ENCODE measurements around the gene DIABLO. TPM values are rescaled to one million over a fixed set of nuclear protein-coding genes. Genes with fewer than 3 reads are reported as not detected.
A peak's percentile ranks its signal among the peaks of the same experiment; 100 is the strongest.

DIABLO gene
- polyA plus RNA-seq, 2 of the 4 experiments (the other 2 are of a cell fraction): 74.9 to 104 TPM

- POLR2A ChIA-PET: no interaction called here
- no peaks in the 10 kb centered on the region for H3K4me1 ChIP-seq
- CTCF ChIA-PET: interaction anchor here (1.8 to 10.5 kb wide), 4 partner anchors 9 to 138 kb away, joined by 5 to 117 read pairs (median 28); no protein-coding TSS in a partner anchor
- 88% methylated on average over 11 of the region's 11 CpGs for WGBS (ENCODE audit: missing lambda C conversion rate)
- H3K27ac ChIP-seq: no peak overlapping the region
- FAIRE-seq (no peak), DNase-seq (ENCODE audit: low read depth in 1 of 2, low spot score in 1 of 2) (no peak), ATAC-seq (no peak)
- TF ChIP-seq NFE2L2 (conservative IDR thresholded peaks at IDR 0.05; ENCODE audit: low read length) (no peak), PHF8 (IDR thresholded peaks at IDR 0.05; ENCODE audit: borderline replicate concordance, low read depth) (no peak), SMC3 (IDR thresholded peaks at IDR 0.05) (no peak), MYC (IDR thresholded peaks at IDR 0.05; ENCODE audit: borderline replicate concordance, low read length) (no peak), EHMT2 (IDR thresholded peaks at IDR 0.05; ENCODE audit: low read depth) (no peak), CBX8 (IDR thresholded peaks at IDR 0.05) (no peak), BHLHE40 (IDR thresholded peaks at IDR 0.05; ENCODE audit: low read depth, low read length) (no peak), POLR2AphosphoS2 (conservative IDR thresholded peaks at IDR 0.05; ENCODE audit: low read length) (no peak), HDAC2 (IDR thresholded peaks at IDR 0.05) (no peak), HOXB13 (CRISPR knock-in tag; IDR thresholded peaks at IDR 0.05; ENCODE audit: low read depth) (no peak), ELK1 (IDR thresholded peaks at IDR 0.05; ENCODE audit: low read depth, low read length) (no peak), EP300 (IDR thresholded peaks at IDR 0.05) (no peak), HOXA7 (CRISPR knock-in tag; IDR thresholded peaks at IDR 0.05) (no peak)
- TF ChIP-seq, protein P1, sequence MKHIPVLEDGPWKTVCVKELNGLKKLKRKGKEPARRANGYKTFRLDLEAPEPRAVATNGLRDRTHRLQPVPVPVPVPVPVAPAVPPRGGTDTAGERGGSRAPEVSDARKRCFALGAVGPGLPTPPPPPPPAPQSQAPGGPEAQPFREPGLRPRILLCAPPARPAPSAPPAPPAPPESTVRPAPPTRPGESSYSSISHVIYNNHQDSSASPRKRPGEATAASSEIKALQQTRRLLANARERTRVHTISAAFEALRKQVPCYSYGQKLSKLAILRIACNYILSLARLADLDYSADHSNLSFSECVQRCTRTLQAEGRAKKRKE (CRISPR knock-in tag; IDR thresholded peaks at IDR 0.05; ENCODE audit: low read depth): no peak
- no peak overlapping the region for H3K4me2 ChIP-seq
- H3K4me3 ChIP-seq: no peak overlapping the region
- 0 out of 3 replicates have a peak, but pooled peaks cover 9% of the 10 kb centered on the region for H3K9me3 ChIP-seq
These were observed 33.4 kb downstream of the DIABLO start for GRCh38 chr12:122192441-122192840.

DNA sequence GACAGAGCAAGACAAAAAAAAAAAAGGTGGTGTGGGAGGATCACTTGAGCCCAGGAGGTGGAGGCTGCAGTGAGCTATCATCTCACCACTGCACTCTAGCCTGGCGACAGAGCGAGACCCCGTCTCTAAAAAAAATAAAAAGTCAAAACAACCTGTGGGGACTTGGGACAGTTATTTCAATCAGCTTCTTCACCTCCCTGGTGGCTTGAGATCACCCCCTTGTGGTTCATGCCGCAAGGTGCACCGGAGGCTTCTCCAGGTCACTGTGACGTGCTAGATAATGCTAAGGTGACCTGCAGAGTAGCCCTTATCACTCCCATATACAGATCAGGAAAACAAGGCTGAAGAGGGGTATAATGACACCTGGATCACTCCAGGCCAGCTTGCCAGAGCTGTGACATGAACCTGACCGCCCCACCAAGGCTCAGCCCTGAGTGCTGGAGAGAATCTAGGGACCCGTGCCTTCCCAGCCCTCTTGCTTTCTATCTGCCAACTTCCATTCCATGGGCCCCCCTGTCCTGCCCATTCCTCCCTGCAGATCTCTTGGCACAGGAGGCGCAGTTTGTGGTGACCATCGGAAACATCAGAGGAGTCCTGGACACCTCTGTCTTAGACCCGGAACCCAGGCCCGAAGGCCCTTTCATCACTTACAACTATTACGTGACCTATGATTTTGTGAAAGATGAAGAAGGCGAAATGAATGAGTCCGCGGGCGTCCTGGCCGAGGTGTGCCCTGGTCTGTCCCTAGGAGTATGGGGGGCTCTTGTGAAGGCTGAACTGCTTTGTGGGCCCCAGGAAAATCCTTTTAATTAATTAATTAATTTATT, 34.8 kb downstream of the DIABLO start:
- FAIRE-seq: peak; percentile 46
- Histone ChIP-seq H3K4me1 (no peaks in the 10 kb centered on the region), H3K4me3 (no peak overlapping the region), H3K27ac (no peak overlapping the region), H3K4me2 (no peak overlapping the region), H3K9me3 (0 out of 3 replicates have a peak, but pooled peaks cover 9% of the 10 kb centered on the region)
- no peak for TF ChIP-seq ESRRA (IDR thresholded peaks at IDR 0.05; ENCODE audit: borderline replicate concordance, low read length)
- peak; percentile 75 for TF ChIP-seq SMC3 (IDR thresholded peaks at IDR 0.05)
- TF ChIP-seq HES2 (IDR thresholded peaks at IDR 0.05): no peak
- no peak for TF ChIP-seq KDM5A (IDR thresholded peaks at IDR 0.05)
- no peak for TF ChIP-seq RNF2 (IDR thresholded peaks at IDR 0.05; ENCODE audit: borderline replicate concordance, low read depth)
- TF ChIP-seq RCOR1 (IDR thresholded peaks at IDR 0.05; ENCODE audit: low read depth, low read length): no peak
- TF ChIP-seq, protein P2, sequence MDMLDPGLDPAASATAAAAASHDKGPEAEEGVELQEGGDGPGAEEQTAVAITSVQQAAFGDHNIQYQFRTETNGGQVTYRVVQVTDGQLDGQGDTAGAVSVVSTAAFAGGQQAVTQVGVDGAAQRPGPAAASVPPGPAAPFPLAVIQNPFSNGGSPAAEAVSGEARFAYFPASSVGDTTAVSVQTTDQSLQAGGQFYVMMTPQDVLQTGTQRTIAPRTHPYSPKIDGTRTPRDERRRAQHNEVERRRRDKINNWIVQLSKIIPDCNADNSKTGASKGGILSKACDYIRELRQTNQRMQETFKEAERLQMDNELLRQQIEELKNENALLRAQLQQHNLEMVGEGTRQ (IDR thresholded peaks at IDR 0.05): no peak
- TF ChIP-seq PHF8 (IDR thresholded peaks at IDR 0.05; ENCODE audit: borderline replicate concordance, low read depth): no peak
- TF ChIP-seq JUNB (IDR thresholded peaks at IDR 0.05): no peak
- TF ChIP-seq CTCF (IDR thresholded peaks at IDR 0.05): peak; percentile 71
- TF ChIP-seq HDAC2 (IDR thresholded peaks at IDR 0.05): no peak
- TF ChIP-seq HOXB13 (CRISPR knock-in tag; IDR thresholded peaks at IDR 0.05; ENCODE audit: low read depth): no peak
- no peak for TF ChIP-seq EHF (CRISPR knock-in tag; IDR thresholded peaks at IDR 0.05)
- TF ChIP-seq, protein P3, sequence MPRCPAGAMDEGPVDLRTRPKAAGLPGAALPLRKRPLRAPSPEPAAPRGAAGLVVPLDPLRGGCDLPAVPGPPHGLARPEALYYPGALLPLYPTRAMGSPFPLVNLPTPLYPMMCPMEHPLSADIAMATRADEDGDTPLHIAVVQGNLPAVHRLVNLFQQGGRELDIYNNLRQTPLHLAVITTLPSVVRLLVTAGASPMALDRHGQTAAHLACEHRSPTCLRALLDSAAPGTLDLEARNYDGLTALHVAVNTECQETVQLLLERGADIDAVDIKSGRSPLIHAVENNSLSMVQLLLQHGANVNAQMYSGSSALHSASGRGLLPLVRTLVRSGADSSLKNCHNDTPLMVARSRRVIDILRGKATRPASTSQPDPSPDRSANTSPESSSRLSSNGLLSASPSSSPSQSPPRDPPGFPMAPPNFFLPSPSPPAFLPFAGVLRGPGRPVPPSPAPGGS (IDR thresholded peaks at IDR 0.05): no peak
- TF ChIP-seq MAZ (IDR thresholded peaks at IDR 0.05; ENCODE audit: borderline replicate concordance, low read depth, low read length): no peak
- no peak for TF ChIP-seq NFE2L2 (conservative IDR thresholded peaks at IDR 0.05; ENCODE audit: low read length)
- TF ChIP-seq POLR2A (IDR thresholded peaks at IDR 0.05; ENCODE audit: low read length): no peak
- TF ChIP-seq TP53 (CRISPR knock-in tag; IDR thresholded peaks at IDR 0.05): no peak
- TF ChIP-seq FOSB (CRISPR knock-in tag; IDR thresholded peaks at IDR 0.05): no peak
- TF ChIP-seq RAD21 (conservative IDR thresholded peaks at IDR 0.05 in 1 of 2, IDR thresholded peaks at IDR 0.05 in 1 of 2): peak; percentile 80 to 92
- TF ChIP-seq EHMT2 (IDR thresholded peaks at IDR 0.05; ENCODE audit: low read depth): no peak
- no peak for TF ChIP-seq MAFK (IDR thresholded peaks at IDR 0.05; ENCODE audit: partially characterized antibody)
- ChIA-PET CTCF (interaction anchor here (0.6 to 10.5 kb wide), 46 partner anchors 8 to 1968 kb away, joined by 3 to 117 read pairs (median 4); partner anchors contain the start of gene IL31), POLR2A (interaction anchor here (0.7 kb wide), 1 partner anchor 113 kb away, joined by 3 read pairs; no protein-coding TSS in a partner anchor)
- DNase-seq (ENCODE audit: low read depth in 1 of 2, low spot score in 1 of 2): peak; percentile 79 to 93
- ATAC-seq: peak; percentile 95
- 51% methylated on average over 18 of the region's 18 CpGs for WGBS (ENCODE audit: missing lambda C conversion rate)

Data from A549 (cell line).